HG02798 (cell line): Measurements from ENCODE around the gene PROM1.

ENCODE experiments used
- ATAC-seq: cut with Tn5 transposase; IDR thresholded peaks from one replicate; pipeline ENCODE4 v1.9.1; 2021; ENCODE audit warnings: mild to moderate bottlenecking; ENCODE audit not compliant: unreplicated experiment, poor library complexity

The PROM1 gene

GRCh38 chr4:16000708-16001483 lies 82.9 kb downstream of the PROM1 start:
- ATAC-seq: no peak

DNA sequence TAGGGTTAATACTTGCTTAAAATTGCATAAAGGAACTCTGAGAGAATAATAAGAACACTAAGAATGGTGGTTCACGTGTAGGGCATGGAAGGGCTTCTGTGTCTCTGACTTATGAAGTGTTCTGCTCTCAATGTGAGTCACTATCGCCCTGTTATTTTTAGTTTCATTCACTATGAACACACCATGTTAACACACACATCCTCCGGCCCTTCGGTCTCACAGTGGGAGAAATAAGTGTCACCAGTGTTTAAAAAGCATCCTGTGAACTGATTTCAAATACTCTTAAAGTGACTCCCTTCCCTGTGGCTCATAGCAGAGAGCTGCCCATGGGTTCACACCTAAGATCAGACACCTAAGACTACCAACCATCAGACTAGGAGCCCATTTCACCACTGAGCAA lies 87.0 kb downstream of the PROM1 start:
- ATAC-seq: peak; percentile 39

DNA sequence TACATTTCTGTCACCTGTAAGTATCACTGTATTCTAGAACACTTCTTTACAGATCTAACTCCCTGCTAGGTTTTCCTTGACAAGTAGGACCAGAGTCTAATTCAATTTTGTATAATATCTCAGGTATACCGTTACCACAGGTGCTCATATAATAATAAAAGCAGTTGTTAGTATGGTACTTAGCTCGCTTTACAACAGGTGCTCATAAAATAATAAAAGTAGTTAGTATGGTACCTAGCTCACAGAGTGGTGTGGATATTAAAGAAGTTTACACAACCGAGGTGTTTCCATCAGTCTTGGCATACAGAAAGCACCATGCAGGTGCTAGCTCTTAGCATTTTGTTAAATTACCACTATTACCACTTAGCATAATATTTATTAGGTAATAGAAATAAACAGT lies 88.0 kb downstream of the PROM1 start:
- no peak for ATAC-seq

DNA sequence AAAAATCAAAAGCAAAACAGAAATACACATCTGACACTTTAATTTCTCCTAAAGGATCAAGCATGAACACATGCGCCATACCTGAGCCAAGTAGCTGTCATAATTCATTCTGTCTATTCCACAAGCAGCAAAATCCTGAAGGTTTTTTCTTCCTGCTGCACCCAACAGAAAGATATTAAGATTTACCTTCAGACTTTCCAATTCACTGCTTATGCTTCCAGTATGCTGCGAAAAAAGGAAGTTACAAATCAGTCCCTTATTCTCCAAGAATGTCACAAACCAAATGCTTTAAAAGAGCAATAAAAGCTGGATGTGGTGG lies 91.7 kb downstream of the PROM1 start:
- no peak for ATAC-seq

DNA sequence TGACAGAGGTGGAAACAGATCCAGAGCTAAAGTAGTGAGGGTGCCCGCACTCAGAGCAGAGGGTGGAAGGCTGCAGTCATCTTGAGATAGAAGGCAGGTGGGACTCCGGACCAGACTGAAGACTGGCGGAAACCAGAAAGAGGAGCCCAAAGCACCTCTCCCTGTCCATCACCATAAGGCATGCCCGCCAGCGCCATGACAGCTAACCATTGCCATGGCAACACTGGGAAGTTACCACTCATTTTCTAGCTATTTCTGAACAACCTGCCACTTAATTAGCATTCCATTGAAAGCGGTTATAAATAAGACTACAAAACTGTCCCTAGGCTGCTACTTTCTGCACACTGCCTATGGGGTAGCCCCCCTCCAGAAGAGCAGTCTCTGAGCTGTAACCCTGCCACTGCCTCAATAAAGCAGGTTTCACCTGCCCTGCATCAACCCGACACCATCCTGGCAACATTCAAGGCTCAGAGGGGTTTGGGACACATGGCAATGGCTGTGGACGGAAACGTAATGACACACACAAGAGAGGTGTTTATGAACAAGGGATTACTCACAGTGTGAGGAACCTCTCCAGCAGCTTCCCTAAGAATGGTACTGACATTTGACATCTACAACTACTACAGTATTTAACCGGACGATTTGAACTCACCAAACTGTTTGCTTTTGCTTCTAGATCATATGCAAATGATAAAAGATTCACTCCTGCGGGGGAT lies 93.1 kb downstream of the PROM1 start:
- ATAC-seq: no peak

DNA sequence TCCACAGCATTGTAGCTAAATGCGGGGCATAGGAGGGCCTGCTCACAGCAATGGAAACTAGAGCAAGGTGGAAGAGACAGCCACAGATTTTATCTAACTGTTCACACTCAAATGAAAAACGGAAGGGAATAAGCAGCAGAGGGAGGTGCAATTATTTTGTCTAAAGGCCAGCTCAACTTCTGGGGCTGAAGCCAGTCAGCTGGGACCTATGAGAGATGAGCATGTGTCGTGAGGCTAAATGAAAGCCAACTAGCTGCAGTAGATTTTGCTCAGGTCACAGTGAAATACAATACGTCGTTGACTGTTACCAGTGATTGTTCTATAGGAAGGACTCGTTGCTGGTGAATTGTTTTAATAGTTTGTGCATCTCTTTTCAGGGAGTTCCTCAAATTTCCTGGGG lies 94.4 kb downstream of the PROM1 start:
- ATAC-seq: no peak

GRCh38 chr4:15988222-15988621 lies 95.6 kb downstream of the PROM1 start:
- no peak for ATAC-seq

DNA sequence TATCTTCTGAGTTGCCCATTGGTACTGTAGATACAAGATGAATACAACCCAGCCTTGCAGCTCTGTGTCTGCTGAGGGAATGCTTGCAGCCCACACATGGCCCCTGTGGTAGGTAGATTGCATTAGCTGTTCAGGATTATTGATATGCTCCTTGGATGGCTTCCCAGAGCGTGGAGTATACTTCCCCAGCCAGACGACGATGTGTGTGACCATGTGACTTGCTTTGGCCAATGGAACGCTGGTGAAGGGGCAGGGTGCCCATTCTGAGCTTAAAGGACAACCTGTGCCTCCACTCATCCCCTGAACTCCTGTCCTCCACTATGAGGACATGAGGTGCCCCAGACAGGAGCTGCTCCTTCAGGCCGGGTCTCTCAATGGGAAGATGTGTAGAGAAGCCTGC lies 96.9 kb downstream of the PROM1 start:
- ATAC-seq: no peak

DNA sequence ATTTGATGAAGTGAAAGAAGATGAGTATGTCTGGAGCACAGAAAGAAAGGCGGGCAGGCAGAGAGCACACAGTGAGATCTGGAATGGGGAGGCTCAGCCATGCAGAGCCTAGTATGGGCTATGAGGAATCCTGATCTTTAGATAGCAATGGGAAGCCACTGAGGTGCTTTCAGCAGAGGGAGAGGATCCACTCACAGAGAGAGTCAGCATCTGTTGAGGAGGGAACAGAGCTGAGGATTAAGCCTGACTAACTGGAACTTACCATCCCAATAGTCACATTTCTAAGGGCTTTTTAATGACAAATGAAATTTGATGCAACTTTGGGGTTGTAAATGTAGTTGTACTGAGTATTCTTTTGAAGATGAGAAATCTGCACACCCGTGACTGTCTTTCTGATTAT lies 100.2 kb downstream of the PROM1 start:
- ATAC-seq: no peak

GRCh38 chr4:15982842-15983524 lies 100.8 kb downstream of the PROM1 start:
- ATAC-seq: no peak

DNA sequence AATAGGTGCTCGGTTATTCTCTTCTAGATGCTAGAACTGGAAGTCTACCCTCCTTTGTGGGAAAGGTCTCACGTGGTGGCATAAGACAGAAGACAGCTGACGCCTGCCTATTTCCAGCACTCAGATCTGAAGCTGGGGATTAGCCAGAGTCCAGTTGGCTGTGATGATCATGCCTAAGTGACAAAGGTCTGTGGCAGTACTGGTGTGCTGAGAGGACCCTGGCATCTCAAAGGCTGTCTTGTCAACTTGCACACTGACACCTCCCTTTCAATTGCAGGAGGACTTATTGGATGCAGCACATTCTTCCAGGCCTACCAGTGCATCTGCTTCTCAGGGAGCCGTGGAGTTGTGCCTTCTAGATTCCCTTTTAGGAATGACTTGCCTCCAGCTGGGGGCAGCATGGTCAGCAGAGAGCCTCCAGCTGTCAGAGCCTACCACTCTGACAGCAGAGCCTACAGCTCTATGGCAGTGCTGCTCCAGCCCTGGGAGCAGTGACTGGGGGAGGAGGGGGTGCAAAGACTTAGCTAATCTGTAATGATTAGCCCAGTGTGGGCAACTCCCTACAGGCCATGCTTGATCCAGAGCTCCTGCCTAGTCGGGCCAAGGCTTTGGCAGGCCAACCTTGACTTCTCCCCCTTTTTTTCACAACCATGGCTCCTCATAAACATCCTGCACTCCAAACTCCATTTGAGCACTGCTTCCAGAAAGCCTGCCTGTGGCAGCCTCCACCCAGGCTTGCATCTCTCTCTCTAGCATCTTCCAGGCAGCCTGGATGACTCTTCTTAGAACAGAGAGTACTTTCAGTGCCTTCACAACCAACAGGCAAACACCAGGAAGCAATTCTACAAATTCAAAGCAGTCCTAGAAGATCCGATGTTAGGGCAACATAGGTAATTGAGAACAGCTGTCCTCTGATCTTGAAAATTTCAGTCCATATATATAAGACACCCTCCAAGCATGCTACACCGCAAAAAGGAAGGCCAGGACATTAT lies 107.1 kb downstream of the PROM1 start:
- ATAC-seq: no peak

DNA sequence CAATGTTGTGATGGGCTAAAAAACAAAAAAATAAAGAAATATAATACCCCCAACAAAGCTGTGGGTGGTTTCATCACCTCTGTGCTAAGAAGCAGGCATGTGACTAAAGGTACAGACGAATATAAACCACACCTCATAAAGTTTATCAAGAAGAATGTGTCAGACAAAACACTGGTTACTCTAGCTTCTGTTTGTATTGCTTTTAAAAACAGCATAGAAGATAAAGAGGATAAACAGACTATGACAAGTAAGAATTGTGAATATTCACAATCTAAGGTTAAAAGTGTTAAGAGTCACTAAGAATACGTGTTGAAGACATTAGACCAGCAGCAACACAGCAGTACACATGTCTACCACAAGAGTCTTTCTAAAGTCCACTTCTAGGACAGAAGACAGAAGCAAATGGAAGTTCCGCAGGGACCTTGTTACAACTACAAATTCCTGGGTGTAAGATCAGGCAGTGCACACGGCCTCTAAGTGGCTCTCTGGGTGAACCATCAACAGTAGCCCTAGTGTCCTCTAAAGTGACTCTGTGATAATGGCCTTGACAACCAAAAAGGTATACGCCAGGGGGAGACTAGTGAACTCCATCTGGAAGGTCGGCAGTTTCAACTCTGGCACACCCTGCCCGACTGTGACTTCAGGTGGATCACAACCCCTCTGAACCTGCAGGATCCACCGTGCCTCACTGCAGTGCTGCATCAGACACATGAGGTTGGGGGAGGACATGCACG lies 112.6 kb downstream of the PROM1 start:
- no peak for ATAC-seq

DNA sequence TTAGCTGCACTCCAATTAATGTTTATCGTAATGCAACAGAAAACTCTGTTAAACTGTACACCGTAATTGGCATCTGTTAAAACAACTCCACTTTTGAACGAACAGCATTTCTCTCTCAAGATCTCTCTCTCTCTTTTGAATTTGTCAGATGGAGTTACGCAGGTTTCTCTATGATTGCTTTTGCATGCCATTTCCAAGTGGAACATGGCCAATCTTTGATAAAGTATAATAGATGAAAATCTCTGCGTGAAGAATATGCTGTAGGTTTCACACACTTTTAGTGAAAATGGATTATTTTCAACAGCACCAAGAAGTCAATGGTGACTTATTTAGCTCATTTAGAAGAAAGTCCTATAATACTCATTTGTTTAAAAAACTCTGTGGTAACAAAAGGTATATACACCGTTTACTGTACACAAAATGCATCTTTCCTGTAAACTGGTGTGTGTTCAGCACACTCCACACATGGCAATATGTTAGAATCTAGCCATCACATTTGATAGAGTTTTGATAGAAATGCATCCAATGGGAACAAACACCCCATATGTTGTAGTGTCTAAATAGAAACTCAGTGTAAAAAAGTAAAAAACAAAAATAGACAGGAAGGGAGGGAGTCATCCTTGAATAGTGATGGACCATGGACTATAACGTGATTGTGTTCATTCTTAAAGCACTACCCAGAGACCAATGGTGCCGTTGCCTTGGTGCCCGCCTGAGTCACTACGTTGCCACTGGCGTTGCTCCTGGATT lies 115.1 kb downstream of the PROM1 start:
- ATAC-seq: no peak

- ATAC-seq: no peak
These were observed 118.5 kb downstream of the PROM1 start for GRCh38 chr4:15965325-15965724.

GRCh38 chr4:15964159-15964558 lies 119.7 kb downstream of the PROM1 start:
- no peak for ATAC-seq

GRCh38 chr4:15963576-15963975 lies 120.2 kb downstream of the PROM1 start:
- peak; percentile 78 for ATAC-seq

GRCh38 chr4:15963001-15963451 lies 120.8 kb downstream of the PROM1 start, which contains the start of gene FGFBP2:
Gene FGFBP2, minus strand, starts transcription at chr4:15963175. Its CDS starts 46 bp downstream, at chr4:15963129.
- ATAC-seq: peak; percentile 58

- ATAC-seq: no peak
These were observed 121.9 kb downstream of the PROM1 start for GRCh38 chr4:15961781-15962510.
